GM21367 (cell line): Measurements from ENCODE around the gene ADK.
"Not testable (repeated sequence)": the region's sequence is repeated elsewhere in the genome, so short reads cannot be mapped to it uniquely, and the experiment has no call there.

ENCODE experiments used
- ATAC-seq: cut with Tn5 transposase; IDR thresholded peaks from one replicate; pipeline ENCODE4 v1.9.1; 2021; ENCODE audit not compliant: unreplicated experiment

Gene ADK

DNA sequence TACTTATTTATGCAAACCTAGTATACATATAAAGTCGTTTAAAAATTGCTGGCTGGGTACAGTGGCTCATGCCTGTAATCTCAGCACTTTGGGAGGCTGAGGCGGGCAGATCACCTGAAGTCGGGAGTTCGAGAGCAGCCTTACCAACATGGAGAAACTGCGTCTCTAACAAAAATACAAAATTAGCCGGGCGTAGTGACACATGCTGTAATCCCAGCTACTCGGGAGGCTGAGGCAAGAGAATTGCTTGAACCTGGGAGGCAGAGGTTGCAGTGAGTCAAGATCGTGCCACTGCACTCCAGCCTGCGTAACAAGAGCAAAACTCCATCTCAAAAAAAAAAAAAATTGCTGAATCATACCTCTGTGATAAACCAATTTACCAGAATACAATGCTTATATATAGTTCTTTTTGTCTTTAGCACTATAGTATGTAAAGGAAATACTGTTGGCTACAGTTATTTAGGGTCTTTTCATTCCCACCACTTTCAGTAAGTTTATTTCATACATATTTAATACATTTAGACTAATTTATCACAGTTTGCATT lies 325.2 kb downstream of the ADK start:
- ATAC-seq = not testable (repeated sequence)

DNA sequence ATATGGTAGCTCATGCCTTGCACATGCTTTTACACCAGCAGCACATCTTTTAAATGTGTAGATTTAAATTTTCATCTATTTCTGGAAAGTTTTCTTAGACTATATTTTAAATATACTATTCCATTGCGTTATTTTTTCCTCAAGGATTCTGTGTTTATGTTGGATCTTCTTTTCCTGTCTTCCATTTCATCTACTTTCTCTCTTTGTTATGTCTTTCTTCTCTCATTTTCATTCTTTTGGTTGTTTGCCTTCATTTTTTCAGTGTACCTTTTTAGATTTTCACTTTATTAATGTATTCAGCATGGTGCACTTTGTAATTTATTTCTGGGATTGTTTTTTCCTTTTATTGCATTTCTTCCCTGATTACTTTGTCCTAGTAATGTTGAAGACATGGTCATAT lies 329.8 kb downstream of the ADK start:
- ATAC-seq = no peak

DNA sequence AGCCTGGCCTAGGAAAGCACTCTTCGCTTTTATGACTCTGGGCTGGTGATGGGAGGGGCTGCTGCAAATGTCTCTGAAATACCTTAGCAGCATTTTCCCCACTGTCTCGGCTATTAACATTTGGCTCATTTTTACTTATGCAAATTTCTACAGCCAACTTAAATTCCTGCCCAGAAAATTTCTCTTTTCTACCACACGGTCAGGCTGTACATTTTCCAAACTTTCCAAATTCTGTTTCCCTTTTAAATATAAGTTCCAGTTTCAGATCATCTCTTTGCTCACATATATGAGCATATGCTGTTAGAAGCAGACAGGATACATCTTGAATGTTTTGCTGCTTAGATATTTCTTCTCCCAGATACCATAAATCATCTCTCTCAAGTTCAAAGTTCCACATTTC lies 332.3 kb downstream of the ADK start:
- no peak for ATAC-seq

DNA sequence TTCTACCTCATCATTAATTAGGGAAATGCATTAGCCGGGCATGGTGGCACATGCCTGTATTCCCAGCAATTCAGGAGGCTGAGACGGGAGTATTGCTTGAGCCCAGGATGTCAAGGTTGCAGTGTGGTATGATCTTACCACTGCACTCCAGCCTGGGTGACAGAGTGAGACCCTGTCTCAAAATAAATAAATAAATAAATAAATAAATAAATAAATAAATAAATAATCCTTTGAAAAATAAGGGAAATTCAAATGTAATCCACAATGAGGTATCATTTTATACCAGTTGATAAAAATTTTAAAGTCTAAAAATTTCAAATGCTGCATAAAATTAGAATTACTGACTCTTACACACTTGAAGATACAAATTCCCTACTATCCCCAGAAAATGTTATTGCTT lies 334.3 kb downstream of the ADK start:
- ATAC-seq = no peak

DNA sequence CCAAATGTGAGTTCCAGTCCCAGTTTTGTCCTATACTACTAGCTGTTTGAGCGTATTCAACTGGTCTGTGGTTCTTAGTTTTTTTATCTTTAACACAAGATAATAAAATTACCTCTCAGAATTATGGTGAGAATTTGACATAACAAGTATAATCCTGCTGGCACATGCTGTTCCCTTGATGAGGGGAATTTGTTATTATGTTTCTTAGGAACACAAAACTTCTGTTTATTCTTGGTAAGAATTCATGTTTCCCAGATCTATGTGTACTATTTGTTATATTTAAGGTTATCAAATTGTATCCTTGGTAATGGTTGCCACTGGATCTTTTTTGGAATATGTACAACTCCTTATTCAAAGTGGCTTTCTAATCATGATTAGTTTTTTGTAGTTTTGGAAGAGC lies 335.6 kb downstream of the ADK start:
- no peak for ATAC-seq

DNA sequence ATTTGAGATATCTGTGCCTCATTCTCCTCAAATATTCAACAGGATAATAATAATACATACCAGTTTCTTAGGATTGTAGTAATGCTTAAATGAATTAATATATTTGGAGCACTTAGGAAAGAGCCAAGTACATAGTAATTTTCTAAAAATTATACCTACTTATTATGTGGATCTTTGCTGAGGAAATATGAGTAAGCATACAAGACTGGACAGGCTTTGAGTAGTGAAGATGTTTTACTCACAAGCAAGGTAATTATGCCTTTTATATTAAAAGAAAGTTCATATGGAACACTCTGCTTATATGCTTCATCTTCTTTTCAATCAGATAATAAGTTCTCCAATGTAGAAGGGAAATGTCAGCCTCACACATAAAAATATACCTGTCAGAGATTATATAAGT lies 337.9 kb downstream of the ADK start:
- no peak for ATAC-seq

DNA sequence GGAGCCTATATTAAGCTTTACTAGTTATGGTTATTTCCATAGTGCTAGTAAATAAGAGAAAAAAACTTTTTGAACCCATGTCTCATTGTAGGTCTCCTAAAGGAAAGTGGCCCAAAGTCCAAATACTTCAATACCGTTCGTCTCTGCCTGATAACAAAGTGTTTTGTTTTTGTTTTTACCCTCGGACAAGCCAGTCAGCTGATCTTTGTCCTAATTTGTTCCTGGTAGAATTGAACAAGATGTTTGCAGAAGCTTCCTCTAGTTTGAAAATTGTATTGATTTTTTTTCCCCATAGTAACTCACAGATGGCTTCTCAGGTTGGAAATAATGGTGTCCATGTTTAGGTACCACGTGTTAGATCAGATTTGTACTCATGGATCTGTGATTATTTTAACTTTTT lies 339.5 kb downstream of the ADK start:
- no peak for ATAC-seq

DNA sequence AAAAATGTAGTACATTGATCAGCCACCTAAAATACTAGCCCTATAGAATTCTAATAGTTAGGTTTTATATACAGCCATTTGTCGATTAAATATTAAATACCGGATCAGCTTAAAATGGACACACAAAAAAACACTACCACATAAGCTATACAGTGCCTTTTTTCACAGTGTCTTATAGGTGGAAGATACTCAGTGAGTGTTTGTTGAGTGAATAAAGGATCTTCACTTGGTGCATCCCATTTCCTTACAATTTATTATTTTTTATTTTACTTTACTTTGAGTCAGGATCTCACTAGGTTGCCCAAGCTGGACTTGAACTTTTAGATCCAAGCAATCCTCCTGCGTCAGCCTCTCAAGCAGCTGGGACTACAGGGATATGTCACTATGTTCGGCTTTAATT lies 340.0 kb downstream of the ADK start:
- ATAC-seq = no peak

DNA sequence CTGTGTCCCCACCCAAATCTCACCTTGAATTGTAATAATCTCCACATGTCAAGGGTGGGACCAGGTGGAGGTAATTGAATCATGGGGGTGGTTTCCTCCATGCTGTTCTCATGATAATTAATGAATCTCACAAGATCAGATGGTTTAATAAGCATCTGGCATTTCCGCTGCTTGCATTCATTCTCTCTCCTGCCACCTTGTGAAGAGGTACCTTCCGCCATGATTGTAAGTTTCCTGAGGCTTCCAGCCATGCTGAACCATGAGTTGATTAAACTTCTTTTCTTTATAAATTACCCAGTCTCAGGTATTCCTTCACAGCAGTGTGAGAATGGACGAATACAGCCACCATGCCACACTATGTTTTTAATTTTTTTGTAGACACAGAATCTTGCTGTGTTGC lies 345.3 kb downstream of the ADK start:
- ATAC-seq = not testable (repeated sequence)

DNA sequence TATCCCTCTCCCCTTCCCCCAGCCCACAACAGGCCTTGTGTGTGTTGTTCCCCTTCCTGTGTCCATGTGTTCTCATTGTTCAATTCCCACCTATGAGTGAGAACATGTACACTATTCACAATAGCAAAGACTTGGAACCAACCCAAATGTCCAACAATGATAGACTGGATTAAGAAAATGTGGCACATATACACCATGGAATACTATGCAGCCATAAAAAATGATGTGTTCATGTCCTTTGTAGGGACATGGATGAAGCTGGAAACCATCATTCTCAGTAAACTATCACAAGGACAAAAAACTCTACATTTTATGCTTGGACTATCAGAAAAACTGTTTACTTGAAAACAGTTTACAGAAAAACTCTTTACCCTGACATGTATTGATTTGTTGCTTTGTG lies 347.6 kb downstream of the ADK start:
- not testable (repeated sequence) for ATAC-seq

DNA sequence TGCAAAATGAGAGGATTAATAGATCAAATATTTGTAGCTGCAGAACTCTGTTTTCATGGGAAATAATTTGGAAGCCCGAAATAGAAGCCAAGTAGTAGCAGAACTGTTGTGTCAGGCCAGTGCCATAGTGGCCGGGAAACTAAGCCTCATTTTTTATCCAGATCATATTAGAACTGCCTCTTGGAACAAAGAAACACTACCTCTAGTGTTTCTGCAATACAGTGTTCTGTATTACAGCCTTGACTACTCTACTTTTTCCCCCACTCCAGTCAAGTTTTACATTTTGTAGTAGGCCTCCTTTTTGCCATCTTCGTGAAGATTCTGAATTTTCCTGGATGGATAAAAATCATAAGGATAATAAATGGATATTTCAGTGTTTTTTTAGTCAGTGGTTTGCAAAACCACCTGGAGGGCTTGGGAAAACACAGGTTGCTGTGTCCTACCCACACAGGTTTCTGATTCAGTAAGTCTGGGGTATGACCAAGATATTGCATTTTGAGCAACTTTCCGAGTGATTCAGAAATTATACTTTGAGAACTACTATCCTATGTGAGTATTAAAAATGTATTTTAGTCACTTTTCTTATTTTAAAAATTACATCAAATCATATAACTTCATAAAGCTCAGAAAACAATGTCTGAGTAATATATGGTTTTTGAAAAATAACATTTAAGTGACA lies 349.1 kb downstream of the ADK start:
- no peak for ATAC-seq

DNA sequence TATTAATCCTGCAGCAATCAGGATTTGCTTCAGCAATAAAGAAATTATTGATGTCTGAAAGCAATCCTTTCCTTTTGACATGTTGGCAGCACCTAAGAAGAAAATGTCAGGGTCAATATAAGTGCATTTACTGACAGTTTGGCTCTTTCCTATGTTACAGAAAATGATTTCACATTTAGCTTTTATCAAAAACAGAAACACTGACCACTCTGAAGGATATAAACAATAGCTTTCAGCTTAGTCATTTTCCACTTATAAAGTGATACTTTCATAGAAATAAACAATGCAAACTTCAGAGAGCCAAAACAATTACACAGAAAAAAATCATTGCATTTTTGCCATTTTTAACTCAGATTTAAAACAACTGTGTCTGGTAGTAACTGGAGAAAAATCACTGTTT lies 349.8 kb downstream of the ADK start:
- no peak for ATAC-seq

DNA sequence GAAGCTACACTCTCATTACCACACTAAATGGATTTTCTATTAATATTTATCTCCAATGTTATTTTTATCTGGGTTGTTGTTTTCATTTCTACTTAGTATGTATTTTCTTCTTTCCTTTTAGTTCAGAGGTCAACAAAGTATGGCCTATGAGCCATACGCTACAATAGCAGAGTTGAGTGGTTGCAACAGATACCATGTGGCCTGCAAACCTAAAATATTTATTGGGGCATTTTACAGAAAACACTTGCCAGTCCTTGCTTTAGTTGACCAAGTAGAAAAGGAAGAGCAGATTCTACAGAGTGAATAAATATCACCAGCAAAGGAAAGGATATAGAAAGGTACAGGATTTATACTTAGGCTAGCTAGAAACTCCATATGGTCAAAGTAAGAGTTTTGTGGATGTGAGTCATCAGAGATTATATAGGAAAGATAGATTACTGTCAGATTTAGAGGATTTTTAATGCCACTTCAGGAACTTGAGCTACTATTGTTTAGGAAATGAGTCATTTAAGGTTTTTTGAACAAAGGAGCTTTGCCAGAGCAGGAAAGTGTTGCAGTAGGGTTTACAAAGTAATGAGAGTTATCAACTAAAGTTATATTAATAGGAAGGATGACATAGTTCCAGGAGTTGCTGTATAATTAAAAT lies 352.1 kb downstream of the ADK start:
- no peak for ATAC-seq

DNA sequence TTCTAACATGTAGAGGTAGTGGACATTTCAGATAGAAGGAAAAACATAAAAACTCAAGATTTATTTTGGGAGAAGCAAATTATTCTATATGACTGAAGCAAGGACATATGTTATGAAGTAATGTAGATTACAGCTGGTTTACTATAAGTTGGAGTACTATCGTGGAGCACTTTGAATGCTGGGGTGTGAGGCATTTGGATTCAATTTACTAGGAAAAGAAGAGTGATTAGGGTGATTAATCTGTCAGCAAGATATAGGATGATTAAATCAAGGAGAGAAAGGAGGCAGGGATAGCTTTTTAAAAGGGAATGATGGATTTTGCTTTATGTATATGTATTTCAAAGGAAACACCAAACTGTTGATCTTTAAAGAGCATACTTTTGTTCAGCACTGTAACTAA lies 356.9 kb downstream of the ADK start:
- ATAC-seq = no peak

DNA sequence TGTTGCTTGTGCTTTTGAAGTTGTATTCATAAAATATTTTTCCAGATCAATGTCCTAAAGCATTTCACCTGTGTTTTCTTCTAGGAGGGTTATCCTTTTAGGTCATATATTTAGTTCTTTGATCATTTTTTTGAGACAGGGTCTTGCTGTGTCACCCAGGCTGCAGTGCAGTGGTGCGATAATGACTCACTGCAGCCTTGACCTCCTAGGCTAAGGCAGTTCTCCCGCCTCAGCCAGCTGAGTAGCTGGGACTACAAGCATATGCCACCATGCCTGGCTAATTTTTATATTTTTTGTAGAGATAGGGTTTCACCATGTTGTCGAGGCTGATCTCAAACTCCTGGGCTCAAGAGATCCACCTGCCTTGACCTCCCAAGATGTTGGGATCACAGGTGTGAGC lies 359.6 kb downstream of the ADK start:
- ATAC-seq = no peak

DNA sequence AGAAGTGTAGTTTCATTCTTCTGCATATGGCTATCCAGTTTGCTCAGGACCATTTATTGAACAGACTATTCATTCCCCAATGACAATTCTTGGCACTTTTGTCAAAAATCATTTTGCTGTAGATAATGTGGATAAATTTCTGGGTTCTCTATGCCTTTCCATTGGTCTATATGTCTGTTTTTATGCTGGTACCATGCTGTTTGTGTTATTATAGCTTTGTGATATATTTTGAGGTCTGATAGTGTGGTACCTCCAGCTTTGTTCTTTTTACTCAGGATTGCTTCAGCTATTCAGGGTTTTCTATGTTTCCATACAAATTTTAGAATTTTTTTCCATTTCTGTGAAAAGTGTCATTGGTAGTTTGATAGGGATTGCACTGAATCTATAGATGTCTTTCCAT lies 360.0 kb downstream of the ADK start:
- no peak for ATAC-seq

DNA sequence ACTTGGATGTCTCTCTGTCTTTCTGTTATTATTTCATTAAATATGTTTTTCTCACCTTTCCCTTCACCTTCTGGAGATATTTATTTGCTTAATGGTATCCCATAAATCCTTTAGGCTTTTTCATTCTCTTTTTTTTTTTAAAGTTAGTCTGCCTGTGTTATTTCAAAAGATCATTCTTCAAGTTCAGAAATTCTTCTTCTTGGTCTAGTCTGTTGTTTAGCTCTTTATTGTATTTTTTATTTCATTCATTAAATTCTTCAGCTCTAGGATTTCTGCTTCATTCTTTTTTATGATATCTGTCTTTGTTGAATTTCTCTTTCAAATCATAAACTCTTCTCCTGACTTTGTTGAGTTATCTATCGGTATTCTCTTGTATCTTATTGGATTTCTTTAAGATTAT lies 363.3 kb downstream of the ADK start:
- ATAC-seq = no peak

DNA sequence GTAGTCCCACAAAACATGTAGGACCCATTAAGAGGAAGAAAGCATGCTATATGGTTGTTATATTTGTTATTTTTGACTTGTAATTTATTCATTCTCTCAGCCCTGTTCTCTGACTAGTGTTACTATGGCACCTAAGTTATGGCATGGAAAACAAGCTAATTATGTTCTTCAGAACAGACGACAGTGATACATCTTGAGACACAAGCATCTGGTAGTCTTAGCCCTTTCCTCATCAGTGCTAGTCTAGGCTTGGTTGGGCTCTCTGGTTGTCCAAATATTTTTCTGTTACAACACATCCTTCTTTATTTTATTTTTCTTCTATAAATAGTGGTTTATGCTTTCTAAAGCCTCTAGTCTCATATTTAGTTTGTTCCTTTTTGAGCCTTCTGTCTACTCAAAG lies 367.0 kb downstream of the ADK start:
- ATAC-seq = no peak

DNA sequence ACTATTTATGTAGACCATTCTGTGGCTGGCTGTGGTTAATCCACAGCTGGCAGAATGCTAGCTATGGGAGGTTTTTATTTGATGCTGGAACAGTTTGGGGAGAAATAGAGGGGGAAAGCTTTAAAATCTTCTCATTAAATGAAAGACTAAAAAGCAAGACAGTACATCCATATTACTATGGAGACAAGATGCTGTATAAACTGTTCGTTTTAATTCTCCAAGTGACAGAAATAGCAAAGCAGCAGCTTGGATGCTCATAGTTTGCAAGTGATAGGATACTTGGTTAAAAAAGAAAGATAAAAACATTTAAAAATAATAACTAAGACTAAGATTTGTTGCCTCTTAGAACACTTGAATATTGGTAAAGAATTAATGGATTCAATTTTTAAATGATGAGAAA lies 370.5 kb downstream of the ADK start:
- no peak for ATAC-seq

DNA sequence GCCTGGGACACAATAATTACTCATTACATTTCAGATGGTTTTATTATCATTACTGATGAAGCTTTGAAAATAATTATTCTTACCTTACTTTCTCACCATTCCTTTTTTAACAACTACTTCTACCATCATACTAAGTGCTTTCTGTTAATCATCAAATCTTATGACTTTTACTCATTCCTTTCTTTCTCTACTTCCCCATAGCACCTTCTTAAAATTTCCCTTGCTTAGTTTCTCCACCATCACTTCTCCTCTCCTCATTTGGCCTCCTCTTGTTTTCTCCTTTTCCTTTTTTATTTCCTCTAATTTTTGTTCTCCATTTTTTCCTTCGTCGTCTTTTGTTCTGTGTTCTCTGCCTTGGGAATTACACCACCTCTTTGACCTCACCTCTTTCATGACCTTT lies 372.2 kb downstream of the ADK start:
- no peak for ATAC-seq

DNA sequence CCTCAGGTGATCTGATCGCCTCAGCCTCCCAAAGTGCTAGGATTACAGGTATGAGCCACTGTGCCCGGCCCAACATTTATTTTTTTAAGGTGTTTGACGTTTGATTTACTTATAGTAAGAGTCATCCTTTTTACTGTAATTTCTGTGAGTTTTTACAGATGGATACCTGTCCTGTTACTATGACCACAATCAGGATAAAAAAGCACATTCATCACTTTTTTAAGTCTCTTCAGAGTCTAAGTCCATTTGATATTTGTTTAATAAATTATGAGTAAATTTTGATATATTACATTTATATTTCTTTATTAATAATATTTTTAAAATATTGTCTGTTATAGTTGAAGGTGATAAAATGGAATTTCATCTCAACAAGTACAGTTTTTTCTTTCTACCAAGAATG lies 374.9 kb downstream of the ADK start:
- no peak for ATAC-seq

DNA sequence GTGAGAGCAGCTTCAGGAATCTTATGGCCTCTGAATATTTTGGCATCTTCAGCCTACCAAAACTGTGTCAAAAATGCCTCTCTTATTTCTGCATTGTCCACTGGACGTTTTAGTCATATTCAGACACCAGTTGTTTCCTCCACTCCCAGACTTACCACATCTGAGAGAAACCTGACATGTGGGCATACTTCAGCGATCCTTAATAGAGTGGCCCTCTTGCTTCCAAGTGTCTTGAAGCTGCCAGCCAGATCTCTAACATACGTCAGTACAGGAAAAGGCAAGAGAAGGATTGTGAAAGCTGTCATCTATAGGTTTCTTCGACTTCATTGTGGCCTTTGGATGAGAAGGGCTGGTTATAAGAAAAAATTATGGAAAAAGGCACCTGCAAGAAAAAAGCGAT lies 376.6 kb downstream of the ADK start:
- not testable (repeated sequence) for ATAC-seq

DNA sequence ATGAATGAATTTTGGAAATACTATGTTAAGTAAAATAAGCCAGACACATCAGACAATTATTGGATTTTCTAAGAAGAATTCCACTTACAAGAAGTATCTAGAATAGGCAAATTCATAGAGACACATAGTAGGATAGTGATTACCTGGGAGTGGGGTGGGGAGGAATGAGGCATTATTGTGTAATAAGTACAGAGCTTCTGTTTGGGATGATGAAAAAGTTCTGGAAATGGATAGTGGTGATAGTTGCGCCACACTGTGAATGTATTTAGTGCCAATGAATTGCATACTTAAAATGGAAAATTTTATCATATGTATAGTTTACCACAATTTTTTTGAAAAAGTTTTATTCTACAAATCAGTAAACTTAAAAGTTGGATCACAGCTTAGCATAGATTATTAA lies 378.2 kb downstream of the ADK start:
- ATAC-seq = no peak
